NT2/D1 (cell line): ENCODE results near the gene GRIK2.

ENCODE experiments used
- YY1 ChIP-seq: IDR thresholded peaks from 2 replicates; pipeline ENCODE4 v1.6.1; 2011; ENCODE audit not compliant: insufficient read length, insufficient read depth
- ZNF274 ChIP-seq: IDR thresholded peaks from 2 replicates; pipeline ENCODE4 v1.6.1; 2011; ENCODE audit warnings: mild to moderate bottlenecking, low read depth, low read length

DNA sequence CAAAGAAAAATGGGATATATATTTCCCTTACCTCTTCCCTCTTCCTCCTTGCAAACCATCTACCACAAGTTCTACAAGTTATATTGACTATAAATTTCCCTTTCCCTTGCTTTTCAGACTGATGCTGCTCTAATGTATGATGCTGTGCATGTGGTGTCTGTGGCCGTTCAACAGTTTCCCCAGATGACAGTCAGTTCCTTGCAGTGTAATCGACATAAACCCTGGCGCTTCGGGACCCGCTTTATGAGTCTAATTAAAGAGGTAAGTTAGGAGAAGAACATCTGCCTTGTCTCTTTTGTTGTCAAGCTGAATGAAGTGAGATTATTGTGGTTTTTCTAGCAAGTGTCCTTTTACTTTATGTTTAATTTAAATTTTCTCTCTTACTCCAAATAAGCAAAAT, 406.0 kb downstream of the GRIK2 start:
- TF ChIP-seq YY1 = no peak
- no peak for TF ChIP-seq ZNF274
